GM12878 (cell line): ENCODE results near the gene APOE. TPM values are rescaled to one million over a fixed set of nuclear protein-coding genes. Genes with fewer than 3 reads are reported as not detected.
"Not testable (repeated sequence)": the region's sequence is repeated elsewhere in the genome, so short reads cannot be mapped to it uniquely, and the experiment has no call there.

ENCODE experiments used
- ATAC-seq: fragments of 200-7000 bp; cut with Tn5 transposase; 3 replicates; pipeline ENCODE4 v1.9.1; 2020; ENCODE audit warnings: mild to moderate bottlenecking, moderate library complexity
- BruUV-seq: library from RNA; stranded (reverse); fragments of 400-500 nt; replicated peaks from 2 replicates; lab custom pipeline; 2021; lab: Mats Ljungman, UMichigan
- CTCF ChIA-PET: fragments of 300-600 bp; sonication (Branson Sonifier 250); formaldehyde crosslinking; extraction: SDS; loops from one replicate; lab custom pipeline; 2021; ENCODE audit warnings: inconsistent platforms; lab: Yijun Ruan, JAX
- POLR2A ChIA-PET: fragments of 350-600 bp; formaldehyde crosslinking; extraction: SDS; loops from one replicate; lab custom pipeline; 2021; ENCODE audit warnings: inconsistent platforms; lab: Charles Lee
- RAD21 ChIA-PET: fragments of 300-600 bp; sonication (Branson Sonifier 250); formaldehyde crosslinking; loops from one replicate; lab custom pipeline; 2023; ENCODE audit warnings: antibody characterized with exemption; ENCODE audit not compliant: unreplicated experiment; lab: Charles Lee
- SMC1A ChIA-PET: fragments of 300-600 bp; sonication (Branson Sonifier 250); formaldehyde crosslinking; loops from one replicate; lab custom pipeline; 2023; ENCODE audit not compliant: unreplicated experiment, uncharacterized antibody; lab: Charles Lee
- DNase-seq: peaks from one replicate; pipeline ENCODE4 v3.0.0-alpha.2; 2011; ENCODE audit warnings: low read depth, low spot score
- FAIRE-seq: peaks from 3 replicates; lab custom pipeline; 2011; peaks lifted over from hg19 to GRCh38; lab: Jason Lieb, UNC
- H2AFZ ChIP-seq: 2 replicates; pipeline ENCODE4 v1.6.0; 2011; ENCODE audit warnings: low read depth, low read length, control low read depth; ENCODE audit not compliant: control insufficient read depth
- H3K27ac ChIP-seq: 2 replicates; pipeline ENCODE4 v1.5.1; 2011; ENCODE audit warnings: control low read depth; ENCODE audit not compliant: control insufficient read depth, insufficient read depth
- H3K27me3 ChIP-seq, 2 experiments: replicated peaks in 1 of 2; 2 replicates each; pipeline versions ENCODE4 v1.6.0 to v1.6.1; 2011; ENCODE audit warnings: low read length in 1 of 2; ENCODE audit not compliant: control insufficient read depth in 2 of 2, insufficient read depth in 2 of 2
- H3K36me3 ChIP-seq, 2 experiments: 2 replicates each; pipeline ENCODE4 v1.5.1; 2011; ENCODE audit warnings: low read length in 1 of 2; ENCODE audit not compliant: control insufficient read depth in 2 of 2, insufficient read depth in 2 of 2
- H3K4me1 ChIP-seq: 2 replicates; pipeline ENCODE4 v1.6.1; 2011; ENCODE audit warnings: mild to moderate bottlenecking, low read length, moderate library complexity, mixed read lengths; ENCODE audit not compliant: control insufficient read depth, insufficient read depth
- H3K4me2 ChIP-seq: 2 replicates; pipeline ENCODE4 v1.6.0; 2011; ENCODE audit warnings: control low read depth; ENCODE audit not compliant: control insufficient read depth, insufficient read depth
- H3K4me3 ChIP-seq: fragments of 200-600 bp; sonication (generic); 2 replicates; pipeline ENCODE4 v1.5.1; 2016
- H3K79me2 ChIP-seq: 2 replicates; pipeline ENCODE4 v1.6.0; 2011; ENCODE audit warnings: low read length; ENCODE audit not compliant: control insufficient read depth, insufficient read depth
- H3K9ac ChIP-seq: 2 replicates; pipeline ENCODE4 v1.8.0; 2011; ENCODE audit warnings: low read length, control low read depth, mixed read lengths; ENCODE audit not compliant: control insufficient read depth, insufficient read depth
- H3K9me3 ChIP-seq: replicated peaks from 3 replicates; pipeline ENCODE4 v1.5.1; 2011; ENCODE audit warnings: mild to moderate bottlenecking, low read length; ENCODE audit not compliant: control insufficient read depth, insufficient read depth
- H4K20me1 ChIP-seq: 2 replicates; pipeline ENCODE4 v1.6.0; 2011; ENCODE audit not compliant: control insufficient read depth, insufficient read depth
- ATF2 ChIP-seq: IDR thresholded peaks from 2 replicates; pipeline ENCODE4 v1.6.1; 2012; ENCODE audit warnings: low read length, inconsistent platforms
- BCLAF1 ChIP-seq: fragments of 450-650 bp; IDR thresholded peaks from 2 replicates; pipeline ENCODE4 v1.6.1; 2017; ENCODE audit warnings: antibody characterized with exemption, mild to moderate bottlenecking, moderate library complexity
- EGR1 ChIP-seq, 2 experiments: IDR thresholded peaks; 1 replicate in 1 of 2; 2 replicates in 1 of 2; pipeline ENCODE4 v1.6.1; 2011 to 2012; ENCODE audit warnings: low read depth in 2 of 2, low read length in 2 of 2, borderline replicate concordance in 1 of 2, mild to moderate bottlenecking in 1 of 2, moderate library complexity in 1 of 2
- NR2C2 ChIP-seq: IDR thresholded peaks from 2 replicates; pipeline ENCODE4 v1.6.1; 2011; ENCODE audit warnings: borderline replicate concordance, low read depth; ENCODE audit not compliant: control insufficient read depth, insufficient read length
- NR2F1 ChIP-seq: fragments of 450-650 bp; conservative IDR thresholded peaks from 2 replicates; pipeline ENCODE4 v1.6.1; 2017; ENCODE audit warnings: mild to moderate bottlenecking
- SREBF2 ChIP-seq: IDR thresholded peaks from 2 replicates; pipeline ENCODE4 v1.6.1; 2012; ENCODE audit warnings: mild to moderate bottlenecking, low read length
- TBL1XR1 ChIP-seq: IDR thresholded peaks from 2 replicates; pipeline ENCODE4 v1.6.1; 2012; ENCODE audit warnings: low read depth, low read length, improper control_type of control experiment
- ZNF24 ChIP-seq: fragments of 450-650 bp; IDR thresholded peaks from 2 replicates; pipeline ENCODE4 v1.6.1; 2017; ENCODE audit warnings: antibody characterized with exemption, mild to moderate bottlenecking
- ZSCAN29 ChIP-seq: fragments of 450-650 bp; IDR thresholded peaks from 2 replicates; pipeline ENCODE4 v1.6.1; 2017; ENCODE audit warnings: mild to moderate bottlenecking, moderate library complexity
- WGBS: methylation state at CpG from one replicate; pipeline ENCODE4 v1.1.6; 2016; ENCODE audit warnings: low lambda C conversion rate; ENCODE audit not compliant: insufficient replicate concordance, insufficient coverage; ENCODE audit errors: missing lambda C conversion rate; 5-methylcytosine and 5-hydroxymethylcytosine counted together
- in situ Hi-C: fragments of 300-500 bp; cut with MboI; formaldehyde crosslinking; loops from 9 replicates; pipeline ENCODE4 v1.14.3; 2018; ENCODE audit warnings: mixed read lengths
- intact Hi-C: fragments of 100-400 bp; cut with micrococcal nuclease; formaldehyde crosslinking; loops from one replicate; pipeline ENCODE4 v1.14.2; 2022; ENCODE audit not compliant: unreplicated experiment
- polyA plus RNA-seq, 11 experiments: library from polyadenylated mRNA; depleted of rRNA in 4 of 11; unstranded in 6 of 11; stranded (reverse) in 5 of 11; fragments of >200 nt; fragmentation: Nextera tagmentation in 4 of 11; fragmentation: Illumina TruSeq in 1 of 11; extraction: Ambion mirVana in 4 of 11; extraction: Trizol in 1 of 11; gene quantifications; 1 replicate in 1 of 11; 2 replicates in 10 of 11; pipeline versions ENCODE4 v1.2.1 to v1.2.3, GENCODE V29; 2011 to 2016; ENCODE audit warnings: inconsistent platforms in 2 of 11, missing spikeins in 2 of 11, low read depth in 1 of 11
- total RNA-seq, 4 experiments: library from RNA; depleted of rRNA in 3 of 4; stranded (reverse); fragments of >200 nt in 3 of 4; fragmentation: Illumina TruSeq in 1 of 4; extraction: Trizol in 1 of 4; gene quantifications; 2 replicates each; pipeline versions ENCODE4 v1.2.1 to v1.2.3, GENCODE V29; 2013 to 2021

APOE gene
- total and polyA plus RNA-seq, 10 of the 15 experiments (the other 5 are each of a cell fraction or from before 2014, with no cell fraction given): 0.22 to 3.7 (median 0.44) TPM; not detected in 4

GRCh38 chr19:44911896-44912295 lies 6.3 kb downstream of the APOE start:
- DNase-seq, intact Hi-C loops, H4K20me1 ChIP-seq, SMC1A ChIA-PET, H3K9ac ChIP-seq, H3K27ac ChIP-seq, H3K4me1 ChIP-seq, BruUV-seq, H3K9me3 ChIP-seq, H3K36me3 ChIP-seq, H3K4me2 ChIP-seq, in situ Hi-C loops, ATAC-seq, H3K79me2 ChIP-seq, H3K4me3 ChIP-seq, FAIRE-seq, H2AFZ ChIP-seq, H3K27me3 ChIP-seq: not testable (repeated sequence)
- WGBS: 29% methylated on average over 6 of the region's 6 CpGs
- ChIA-PET POLR2A (interaction anchor here (0.6 kb wide), 1 partner anchor 684 kb away, joined by 5 read pairs; no protein-coding TSS in a partner anchor), RAD21 (interaction anchor here (0.7 kb wide), 1 partner anchor 228 kb away, joined by 3 read pairs; no protein-coding TSS in a partner anchor), CTCF (interaction anchor here (5.1 kb wide), 1 partner anchor 39 kb away, joined by 37 read pairs; no protein-coding TSS in a partner anchor)

- in situ Hi-C loops (no loop called here), intact Hi-C loops (no loop called here)
- ChIA-PET SMC1A (no interaction called here), RAD21 (interaction anchor here (1.0 kb wide), 1 partner anchor 144 kb away, joined by 3 read pairs; no protein-coding TSS in a partner anchor), POLR2A (no interaction called here), CTCF (no interaction called here)
- no peak overlapping the region for H3K4me2 ChIP-seq
- H3K4me3 ChIP-seq: no peak overlapping the region
- TF ChIP-seq ZSCAN29 (no peak), ZNF24 (no peak), ATF2 (no peak), NR2F1 (no peak), TBL1XR1 (no peak), NR2C2 (no peak), EGR1 (IDR thresholded peaks at IDR 0.05; ENCODE audit: borderline replicate concordance in 1 of 2, low read depth in 2 of 2, low read length in 2 of 2) (no peak), SREBF2 (no peak), BCLAF1 (no peak)
- H3K4me1 ChIP-seq: 0 out of 2 replicates have a peak, but pooled peaks cover 3% of the 10 kb centered on the region
- H3K9me3 ChIP-seq: no peaks in the 10 kb centered on the region
- H2AFZ ChIP-seq: no peak overlapping the region
- no peaks in the 10 kb centered on the region for H4K20me1 ChIP-seq
- DNase-seq (no peak), ATAC-seq (no peak), FAIRE-seq (no peak)
- no peak overlapping the region for H3K27ac ChIP-seq
- H3K27me3 ChIP-seq: no peaks in the 10 kb centered on the region; a peak in 1 of 4 replicates
- H3K79me2 ChIP-seq: no peaks in the 10 kb centered on the region
- H3K9ac ChIP-seq: no peak overlapping the region
- no peaks in the 10 kb centered on the region for H3K36me3 ChIP-seq
- no TSS peak for BruUV-seq
- WGBS: 20% methylated on average over 6 of the region's 6 CpGs
Measured at GRCh38 chr19:44912854-44913253, 7.3 kb downstream of the APOE start.
